ENCODE results near the gene COX8C. TPM values are rescaled to one million over a fixed set of nuclear protein-coding genes. Genes with fewer than 3 reads are reported as not detected.

Gene COX8C
- total and polyA plus RNA-seq, 9 of the 15 experiments (the other 6 are each of a cell fraction or from before 2014, with no cell fraction given) = not detected

- TF ChIP-seq IRF1 (CRISPR knock-in tag; IDR thresholded peaks at IDR 0.05; ENCODE audit: borderline replicate concordance) = no peak
- TF ChIP-seq PHB (CRISPR knock-in tag; IDR thresholded peaks at IDR 0.05) = no peak
- no peak for TF ChIP-seq HNRNPK (IDR thresholded peaks at IDR 0.05; ENCODE audit: low read depth, low read length, poor library complexity, severe bottlenecking)
- TF ChIP-seq SETDB1 (IDR thresholded peaks at IDR 0.05; ENCODE audit: low read length) = no peak
- TF ChIP-seq GTF2F1 (IDR thresholded peaks at IDR 0.05; ENCODE audit: low read depth, low read length) = no peak
- TF ChIP-seq TBP (optimal IDR thresholded peaks at IDR 0.05; ENCODE audit: low read depth, low read length) = no peak
- no peak for TF ChIP-seq MAFK (IDR thresholded peaks at IDR 0.05; ENCODE audit: low read length)
Measured at GRCh38 chr14:93337884-93338283, 9.1 kb upstream of the COX8C start (continued).

- Histone ChIP-seq H3K79me2 (ENCODE audit: control insufficient read depth, insufficient read depth, low read length) (no peaks in the 10 kb centered on the region), H3K9ac (ENCODE audit: insufficient read depth in 1 of 2, low read depth in 2 of 2, low read length in 2 of 2) (no peak overlapping the region), H3K27ac (ENCODE audit: extremely low read depth, low read depth, low read length) (no peak overlapping the region), H4K20me1 (replicated peaks; ENCODE audit: control insufficient read depth, insufficient read depth, low read length) (no peaks in the 10 kb centered on the region), H3K36me3 (ENCODE audit: control insufficient read depth, insufficient read depth, low read length) (no peaks in the 10 kb centered on the region), H3K4me3 (no peak overlapping the region), H2AFZ (ENCODE audit: low read depth, low read length) (no peak overlapping the region), H3K4me2 (ENCODE audit: insufficient read depth, low read length) (no peak overlapping the region), H3K4me1 (replicated peaks in 1 of 2; ENCODE audit: control insufficient read depth in 2 of 2, insufficient read depth in 2 of 2, low read length in 2 of 2) (peaks cover 0 to 8% of the 10 kb centered on the region in 2 experiments; a peak in 2 of 5 replicates), H3K27me3 (ENCODE audit: control insufficient read depth in 2 of 2, insufficient read depth in 2 of 2, low read length in 2 of 2) (no peaks in the 10 kb centered on the region), H3K9me3 (replicated peaks; ENCODE audit: control insufficient read depth, insufficient read depth, low read depth, low read length) (no peaks in the 10 kb centered on the region), H3K9me1 (ENCODE audit: control insufficient read depth, insufficient read depth, low read length) (no peaks in the 10 kb centered on the region)
- in situ Hi-C loops (cut with MboI) (no loop called here), intact Hi-C loops (cut with micrococcal nuclease) (no loop called here)
- no peak for DNase-seq (ENCODE audit: extremely low read depth in 1 of 4, low spot score in 3 of 4)
- ATAC-seq = no peak
- no peak for FAIRE-seq
- TF ChIP-seq BRCA1 (IDR thresholded peaks at IDR 0.05) = no peak
- TF ChIP-seq BRCA1 (CRISPR knock-in tag; IDR thresholded peaks at IDR 0.05) = no peak
- no peak for TF ChIP-seq IFI16 (CRISPR knock-in tag; IDR thresholded peaks at IDR 0.05)
- TF ChIP-seq MECOM (CRISPR knock-in tag; IDR thresholded peaks at IDR 0.05) = no peak
- TF ChIP-seq ARID4B (CRISPR knock-in tag; IDR thresholded peaks at IDR 0.05) = no peak
- no peak for TF ChIP-seq ZNF408 (CRISPR knock-in tag; IDR thresholded peaks at IDR 0.05; ENCODE audit: low read depth)
- TF ChIP-seq YBX1 (IDR thresholded peaks at IDR 0.05) = no peak
- no peak for TF ChIP-seq EWSR1 (IDR thresholded peaks at IDR 0.05; ENCODE audit: borderline replicate concordance, low read depth, partially characterized antibody)
- TF ChIP-seq SIRT6 (IDR thresholded peaks at IDR 0.05; ENCODE audit: low read depth, low read length) = no peak
- TF ChIP-seq ZNF398 (CRISPR knock-in tag; IDR thresholded peaks at IDR 0.05) = no peak
- 0% methylated on average over 1 of the region's 1 CpG for WGBS (ENCODE audit: insufficient coverage, low coverage, missing lambda C conversion rate)
- POLR2A ChIA-PET = no interaction called here
- no TSS peak for BruUV-seq (replicated peaks)
- CTCF ChIA-PET (ENCODE audit: low intra/inter-chr PET ratio) = no interaction called here
Measured at GRCh38 chr14:93343266-93343665, 3.7 kb upstream of the COX8C start.
